Endothelial cell of umbilical vein (primary cell): Measurements from ENCODE around the gene ELMO2. TPM values are rescaled to one million over a fixed set of nuclear protein-coding genes. Genes with fewer than 3 reads are reported as not detected.

ENCODE experiments used
- BruUV-seq: library from RNA; stranded (reverse); fragments of 400-500 nt; replicated peaks from 2 replicates; lab custom pipeline; 2021; lab: Mats Ljungman, UMichigan
- CTCF ChIA-PET: fragments of 300-600, 350-600 bp; sonication (Branson Sonifier 250); formaldehyde crosslinking; loops from one replicate; lab custom pipeline; 2021; ENCODE audit warnings: antibody characterized with exemption, inconsistent platforms; lab: Charles Lee
- POLR2A ChIA-PET: fragments of 300-600, 350-600 bp; sonication (Branson Sonifier 250); formaldehyde crosslinking; loops from one replicate; lab custom pipeline; 2021; ENCODE audit warnings: antibody characterized with exemption, inconsistent platforms; lab: Charles Lee
- DNase-seq: peaks from one replicate; pipeline ENCODE4 v3.0.0-alpha.2; 2011; ENCODE audit warnings: low read depth, low spot score
- FAIRE-seq: peaks from 2 replicates; lab custom pipeline; 2011; peaks lifted over from hg19 to GRCh38; lab: Jason Lieb, UNC
- H2AFZ ChIP-seq: 2 replicates; pipeline ENCODE4 v1.6.0; 2012; ENCODE audit warnings: low read depth, low read length, control low read depth, inconsistent platforms
- H3K27ac ChIP-seq: 2 replicates; pipeline ENCODE4 v1.5.1; 2011; ENCODE audit warnings: low read depth, mild to moderate bottlenecking, control low read depth, low read length, moderate library complexity; ENCODE audit not compliant: insufficient read depth
- H3K27me3 ChIP-seq, 2 experiments: 2 replicates each; pipeline versions ENCODE4 v1.6.0 to v1.6.1; 2011; ENCODE audit warnings: low read length in 2 of 2, mixed read lengths in 1 of 2; ENCODE audit not compliant: control insufficient read depth in 2 of 2, insufficient read depth in 2 of 2
- H3K36me3 ChIP-seq, 2 experiments: 2 replicates in 1 of 2; 3 replicates in 1 of 2; pipeline ENCODE4 v1.5.1; 2011; ENCODE audit warnings: low read length in 2 of 2, mild to moderate bottlenecking in 1 of 2, moderate library complexity in 1 of 2; ENCODE audit not compliant: control insufficient read depth in 2 of 2, insufficient read depth in 2 of 2; ENCODE audit errors: extremely low read depth in 1 of 2
- H3K4me1 ChIP-seq: 3 replicates; pipeline ENCODE4 v1.5.1; 2011; ENCODE audit warnings: mild to moderate bottlenecking, low read length; ENCODE audit not compliant: control insufficient read depth, insufficient read depth; ENCODE audit errors: extremely low read depth
- H3K4me2 ChIP-seq: 2 replicates; pipeline ENCODE4 v1.6.1; 2011; ENCODE audit warnings: low read length, control low read depth, mixed read lengths; ENCODE audit not compliant: insufficient read depth
- H3K4me3 ChIP-seq, 3 experiments: fragments of 200-600 bp in 1 of 3; sonication (generic), shearing (Covaris generic) in 1 of 3; replicated peaks in 1 of 3; 2 replicates each; pipeline ENCODE4 v1.5.1; 2011 to 2016; ENCODE audit warnings: control low read depth in 3 of 3, low read length in 3 of 3, mild to moderate bottlenecking in 2 of 3, inconsistent platforms in 1 of 3, low read depth in 1 of 3, moderate library complexity in 1 of 3; ENCODE audit not compliant: insufficient read depth in 1 of 3
- H3K79me2 ChIP-seq: 2 replicates; pipeline ENCODE4 v1.6.0; 2012; ENCODE audit warnings: low read length, inconsistent platforms; ENCODE audit not compliant: control insufficient read depth, insufficient read depth
- H3K9ac ChIP-seq: replicated peaks from 2 replicates; pipeline ENCODE3; 2011; ENCODE audit warnings: low read length, control low read depth; ENCODE audit not compliant: insufficient read depth; ENCODE audit errors: extremely low read depth
- H3K9me1 ChIP-seq: replicated peaks from 3 replicates; pipeline ENCODE4 v1.6.0; 2011; ENCODE audit warnings: mild to moderate bottlenecking, low read length; ENCODE audit not compliant: control insufficient read depth, insufficient read depth; ENCODE audit errors: extremely low read depth
- H3K9me3 ChIP-seq: replicated peaks from 2 replicates; pipeline ENCODE4 v1.5.1; 2012; ENCODE audit warnings: low read length, inconsistent platforms; ENCODE audit not compliant: control insufficient read depth, insufficient read depth
- H4K20me1 ChIP-seq: replicated peaks from 2 replicates; pipeline ENCODE3; 2011; ENCODE audit warnings: mild to moderate bottlenecking, low read length; ENCODE audit not compliant: control insufficient read depth, insufficient read depth; ENCODE audit errors: extremely low read depth
- CTCF ChIP-seq, 2 donors: IDR thresholded peaks; 1 replicate in 1 of 2; 2 replicates in 1 of 2; pipeline ENCODE4 v1.5.1; 2011; ENCODE audit warnings: low read length in 2 of 2, mild to moderate bottlenecking in 2 of 2, moderate library complexity in 2 of 2, control low read depth in 1 of 2, inconsistent platforms in 1 of 2, low read depth in 1 of 2; ENCODE audit not compliant: insufficient read depth in 1 of 2; ENCODE audit errors: extremely low read depth in 1 of 2
- EZH2 ChIP-seq: IDR thresholded peaks from 2 replicates; pipeline ENCODE4 v1.6.1; 2012; ENCODE audit warnings: borderline replicate concordance, low read depth, mild to moderate bottlenecking, moderate library complexity, low read length, inconsistent platforms; ENCODE audit not compliant: severe bottlenecking
- FOS ChIP-seq: IDR thresholded peaks from 2 replicates; pipeline ENCODE4 v1.6.1; 2011; ENCODE audit warnings: mild to moderate bottlenecking, low read length, moderate library complexity, borderline replicate concordance; ENCODE audit not compliant: insufficient read depth
- GATA2 ChIP-seq: IDR thresholded peaks from 2 replicates; pipeline ENCODE4 v1.7.0; 2011; ENCODE audit warnings: low read depth, mild to moderate bottlenecking, moderate library complexity, mixed read lengths, low read length; ENCODE audit not compliant: insufficient read length, insufficient read depth
- JUN ChIP-seq: IDR thresholded peaks from 2 replicates; pipeline ENCODE4 v1.6.1; 2011; ENCODE audit warnings: borderline replicate concordance, low read depth; ENCODE audit not compliant: insufficient read length, insufficient read depth
- MAX ChIP-seq: IDR thresholded peaks from 2 replicates; pipeline ENCODE4 v1.6.1; 2011; ENCODE audit not compliant: insufficient read depth, insufficient read length
- MYC ChIP-seq: IDR thresholded peaks from one replicate; pipeline ENCODE4 v1.6.1; 2011; ENCODE audit warnings: mild to moderate bottlenecking, low read depth, low read length
- POLR2A ChIP-seq: IDR thresholded peaks from 2 replicates; pipeline ENCODE4 v1.6.1; 2012; ENCODE audit warnings: low read depth, mild to moderate bottlenecking, control low read depth, low read length
- POLR2AphosphoS5 ChIP-seq: IDR thresholded peaks from 2 replicates; pipeline ENCODE4 v1.6.1; 2012; ENCODE audit warnings: low read depth, mild to moderate bottlenecking, control low read depth, low read length, moderate library complexity; ENCODE audit not compliant: insufficient read depth
- dilution Hi-C: fragments of 300-500 bp; cut with MboI; formaldehyde crosslinking; loops from one replicate; pipeline ENCODE4 v1.15.0; 2019; ENCODE audit warnings: low sequenced_read_pairs; ENCODE audit not compliant: extremely low pct_ligation_motif_present
- intact Hi-C: fragments of 100-400 bp; cut with micrococcal nuclease; formaldehyde crosslinking; loops from one replicate; pipeline ENCODE4 v1.10.0; 2022
- polyA plus RNA-seq, 4 experiments: library from polyadenylated mRNA; depleted of rRNA in 3 of 4; stranded (reverse) in 3 of 4; unstranded in 1 of 4; fragments of >200 nt; gene quantifications; 2 replicates each; pipeline versions ENCODE4 v1.2.1 to v1.2.3, GENCODE V29; 2011 to 2012; ENCODE audit warnings: missing spikeins in 1 of 4
- total RNA-seq: library from RNA; stranded (reverse); gene quantifications from 2 replicates; pipeline ENCODE4 v1.2.3, GENCODE V29; 2021

Gene ELMO2
- total and polyA plus RNA-seq, 2 donors (not counting 3 experiments of a cell fraction or from before 2014, with no cell fraction given): 35.1 to 43.5 TPM

- Histone ChIP-seq H3K4me3 (no peak overlapping the region), H3K79me2 (no peaks in the 10 kb centered on the region), H4K20me1 (no peaks in the 10 kb centered on the region), H3K4me1 (no peaks in the 10 kb centered on the region), H3K9me3 (no peaks in the 10 kb centered on the region), H3K36me3 (no peaks in the 10 kb centered on the region), H3K9me1 (no peaks in the 10 kb centered on the region), H3K4me2 (no peak overlapping the region), H3K27me3 (peaks cover 0 to 2% of the 10 kb centered on the region in 2 experiments), H3K9ac (no peak overlapping the region), H3K27ac (no peak overlapping the region), H2AFZ (no peak overlapping the region)
- no TSS peak for BruUV-seq
- intact Hi-C loops (loop anchor here (1.0 kb wide), 1 partner anchor 306 kb away; no protein-coding TSS in a partner anchor), dilution Hi-C loops (no loop called here)
- TF ChIP-seq JUN (no peak), CTCF (IDR thresholded peaks at IDR 0.05; ENCODE audit: extremely low read depth in 1 of 2, insufficient read depth in 1 of 2, low read depth in 1 of 2, low read length in 2 of 2) (peak in 1 of 2 donors; percentile 30)
- POLR2A ChIA-PET: no interaction called here
- CTCF ChIA-PET: interaction anchor here (0.7 to 2.5 kb wide), 13 partner anchors 10 to 451 kb away, joined by 3 to 30 read pairs (median 6); no protein-coding TSS in a partner anchor
- FAIRE-seq (no peak), DNase-seq (peak; percentile 15)
Measured at GRCh38 chr20:46438156-46438750, 31.8 kb upstream of the ELMO2 start.

GRCh38 chr20:46435146-46435545 is 28.7 kb upstream of the ELMO2 start:
- dilution Hi-C loops: no loop called here
- FAIRE-seq (no peak), DNase-seq (no peak)
- Histone ChIP-seq H2AFZ (no peak overlapping the region), H3K4me3 (no peak overlapping the region), H3K9me3 (no peaks in the 10 kb centered on the region), H3K4me1 (no peaks in the 10 kb centered on the region), H3K36me3 (no peaks in the 10 kb centered on the region), H3K27ac (no peak overlapping the region), H3K4me2 (no peak overlapping the region), H3K9ac (no peak overlapping the region), H4K20me1 (no peaks in the 10 kb centered on the region), H3K27me3 (peaks cover 0 to 2% of the 10 kb centered on the region in 2 experiments), H3K9me1 (no peaks in the 10 kb centered on the region), H3K79me2 (no peaks in the 10 kb centered on the region)
- no peak for TF ChIP-seq POLR2AphosphoS5
- TF ChIP-seq POLR2A: no peak
- TF ChIP-seq GATA2: no peak
- no peak for TF ChIP-seq MAX
- TF ChIP-seq EZH2: no peak
- no peak for TF ChIP-seq JUN
- TF ChIP-seq FOS: no peak
- TF ChIP-seq CTCF (IDR thresholded peaks at IDR 0.05; ENCODE audit: extremely low read depth in 1 of 2, insufficient read depth in 1 of 2, low read depth in 1 of 2, low read length in 2 of 2): no peak
- no peak for TF ChIP-seq MYC
- ChIA-PET CTCF (no interaction called here), POLR2A (no interaction called here)
- intact Hi-C loops: no loop called here
- BruUV-seq: no TSS peak
